Testis (tissue), 3 donors: ENCODE results near the gene QDPR. TPM values are rescaled to one million over a fixed set of nuclear protein-coding genes. Genes with fewer than 3 reads are reported as not detected.

Experiments
- DNase-seq: peaks from one replicate; pipeline ENCODE4 v3.0.0-alpha.2; 2019
- H3K27ac ChIP-seq, 2 donors: fragments of 200-600 bp; sonication (generic); one replicate each; pipeline ENCODE4 v1.5.1; 2019
- H3K27me3 ChIP-seq: fragments of 200-600 bp; sonication (generic); one replicate; pipeline ENCODE4 v1.5.1; 2019
- H3K36me3 ChIP-seq: fragments of 200-600 bp; sonication (generic); one replicate; pipeline ENCODE4 v1.5.1; 2017; ENCODE audit warnings: low read depth; ENCODE audit errors: missing control alignments
- H3K4me1 ChIP-seq: fragments of 200-600 bp; sonication (generic); one replicate; pipeline ENCODE4 v1.5.1; 2019
- H3K4me3 ChIP-seq, 2 donors: fragments of 200-600 bp; sonication (generic); one replicate each; pipeline ENCODE4 v1.5.1; 2017 to 2019
- H3K9me3 ChIP-seq: fragments of 200-600 bp; sonication (generic); one replicate; pipeline ENCODE4 v1.5.1; 2017
- POLR2A ChIP-seq: fragments of 450-650 bp; IDR thresholded peaks from one replicate; pipeline ENCODE4 v1.6.1; 2017; ENCODE audit warnings: antibody characterized with exemption, mild to moderate bottlenecking, moderate library complexity
- WGBS, 2 donors: methylation state at CpG; one replicate each; pipeline ENCODE4 v1.1.5; 2018; 5-methylcytosine and 5-hydroxymethylcytosine counted together
- intact Hi-C: fragments of 100-400 bp; cut with DNase I; formaldehyde crosslinking; loops from one replicate; pipeline ENCODE4 v1.15.1; 2023; ENCODE audit warnings: low total_unique reads
- polyA plus RNA-seq: library from polyadenylated mRNA; stranded (reverse); fragments of 350-450 nt; fragmentation: Illumina TruSeq; extraction: RNeasy Lipid Tissue Mini Kit (QIAGEN cat#74804); gene quantifications from one replicate; pipeline ENCODE4 v1.2.3, GENCODE V29; 2014; ENCODE audit warnings: low read depth, low replicate concordance; ENCODE audit not compliant: insufficient read depth
- total RNA-seq, 2 donors: library from RNA; depleted of rRNA; stranded (reverse); fragments of >200 nt; gene quantifications; one replicate each; pipeline ENCODE4 v1.2.3, GENCODE V29; 2016
- TF ChIP-seq, protein P1 (sequence below), 3 experiments: fragments of 450-650 bp in 2 of 3; fragments of 200-600 bp in 1 of 3; sonication (generic) in 1 of 3; IDR thresholded peaks; one replicate each; pipeline ENCODE4 v1.5.1; 2016 to 2019; ENCODE audit warnings: antibody characterized with exemption in 3 of 3, mild to moderate bottlenecking in 2 of 3, moderate library complexity in 1 of 3

The QDPR gene
- total and polyA plus RNA-seq, 3 donors from 2014 or later: 15.9 to 31.7 (median 20.7) TPM

DNA sequence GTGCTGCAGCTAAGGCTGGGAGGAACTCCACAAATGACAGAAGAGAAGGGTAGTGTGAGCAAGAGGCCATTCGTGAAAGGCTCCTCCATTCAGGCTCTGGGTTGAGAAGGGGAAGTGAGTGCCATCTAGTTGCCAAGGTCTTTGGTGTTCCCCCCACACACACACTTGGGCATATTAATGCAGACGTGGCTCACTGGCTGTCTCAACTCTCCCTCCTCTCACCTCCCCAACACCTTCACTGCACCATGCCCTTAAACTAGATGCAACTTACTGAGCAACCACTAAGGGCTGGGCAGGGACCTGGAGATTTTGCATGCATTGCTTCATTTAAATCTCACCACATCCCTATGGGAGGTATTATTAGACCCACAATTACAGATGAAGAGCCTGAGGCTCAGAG lies 11.8 kb upstream of the QDPR start:
- Histone ChIP-seq H3K27ac (no peak overlapping the region), H3K4me1 (peaks cover 2% of the 10 kb centered on the region), H3K9me3 (no peaks in the 10 kb centered on the region), H3K27me3 (no peaks in the 10 kb centered on the region), H3K36me3 (no peaks in the 10 kb centered on the region), H3K4me3 (no peak overlapping the region)
- DNase-seq: no peak
- intact Hi-C loops: no loop called here
- WGBS, 2 donors: 33 to 50% methylated on average over 2 of the region's 2 CpGs
- TF ChIP-seq, protein P1, sequence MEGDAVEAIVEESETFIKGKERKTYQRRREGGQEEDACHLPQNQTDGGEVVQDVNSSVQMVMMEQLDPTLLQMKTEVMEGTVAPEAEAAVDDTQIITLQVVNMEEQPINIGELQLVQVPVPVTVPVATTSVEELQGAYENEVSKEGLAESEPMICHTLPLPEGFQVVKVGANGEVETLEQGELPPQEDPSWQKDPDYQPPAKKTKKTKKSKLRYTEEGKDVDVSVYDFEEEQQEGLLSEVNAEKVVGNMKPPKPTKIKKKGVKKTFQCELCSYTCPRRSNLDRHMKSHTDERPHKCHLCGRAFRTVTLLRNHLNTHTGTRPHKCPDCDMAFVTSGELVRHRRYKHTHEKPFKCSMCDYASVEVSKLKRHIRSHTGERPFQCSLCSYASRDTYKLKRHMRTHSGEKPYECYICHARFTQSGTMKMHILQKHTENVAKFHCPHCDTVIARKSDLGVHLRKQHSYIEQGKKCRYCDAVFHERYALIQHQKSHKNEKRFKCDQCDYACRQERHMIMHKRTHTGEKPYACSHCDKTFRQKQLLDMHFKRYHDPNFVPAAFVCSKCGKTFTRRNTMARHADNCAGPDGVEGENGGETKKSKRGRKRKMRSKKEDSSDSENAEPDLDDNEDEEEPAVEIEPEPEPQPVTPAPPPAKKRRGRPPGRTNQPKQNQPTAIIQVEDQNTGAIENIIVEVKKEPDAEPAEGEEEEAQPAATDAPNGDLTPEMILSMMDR (IDR thresholded peaks at IDR 0.05): no peak
- no peak for TF ChIP-seq POLR2A

DNA sequence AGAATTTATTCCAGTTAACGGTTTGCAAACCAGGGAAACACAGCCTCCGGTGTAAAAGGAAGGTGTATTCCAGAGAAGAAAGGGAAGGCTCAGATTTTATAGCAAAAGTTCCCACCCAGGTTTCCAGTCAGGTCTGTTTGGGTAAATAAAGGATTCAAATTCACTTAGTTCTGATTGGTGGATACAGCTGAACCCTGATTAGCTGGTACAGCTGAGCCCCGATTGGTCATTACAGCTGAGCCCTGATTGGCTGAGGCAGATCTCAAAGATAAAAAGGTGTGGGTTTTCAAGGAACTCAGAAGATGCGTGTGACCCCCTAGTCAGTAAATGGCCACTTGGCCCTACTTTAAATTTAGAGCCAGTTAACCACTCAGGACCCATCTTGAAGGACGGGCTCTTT lies 9.7 kb upstream of the QDPR start:
- no peaks in the 10 kb centered on the region for H3K27me3 ChIP-seq
- peak; percentile 26 for DNase-seq
- H3K4me3 ChIP-seq: no peak overlapping the region
- no peak for TF ChIP-seq POLR2A
- TF ChIP-seq, protein P1 (IDR thresholded peaks at IDR 0.05): no peak
- peaks cover under 1% of the 10 kb centered on the region for H3K4me1 ChIP-seq
- H3K36me3 ChIP-seq: no peaks in the 10 kb centered on the region
- intact Hi-C loops: no loop called here
- WGBS, 2 donors: 64 to 77% methylated on average over 5 of the region's 5 CpGs
- H3K9me3 ChIP-seq: no peaks in the 10 kb centered on the region
- no peak overlapping the region for H3K27ac ChIP-seq

- Histone ChIP-seq H3K9me3 (no peaks in the 10 kb centered on the region), H3K4me1 (no peaks in the 10 kb centered on the region), H3K27me3 (no peaks in the 10 kb centered on the region), H3K36me3 (no peaks in the 10 kb centered on the region), H3K4me3 (no peak overlapping the region), H3K27ac (no peak overlapping the region)
- intact Hi-C loops: no loop called here
- no peak for TF ChIP-seq POLR2A
- TF ChIP-seq, protein P1 (IDR thresholded peaks at IDR 0.05): no peak
- no peak for DNase-seq
- WGBS, 2 donors: 34 to 52% methylated on average over 5 of the region's 5 CpGs
These were observed 5.8 kb upstream of the QDPR start for GRCh38 chr4:17517664-17518063.

GRCh38 chr4:17516980-17517379 lies 5.1 kb upstream of the QDPR start:
- Histone ChIP-seq H3K4me3 (no peak overlapping the region), H3K9me3 (no peaks in the 10 kb centered on the region), H3K27me3 (no peaks in the 10 kb centered on the region), H3K36me3 (no peaks in the 10 kb centered on the region), H3K4me1 (no peaks in the 10 kb centered on the region), H3K27ac (no peak overlapping the region)
- WGBS, 2 donors: 64 to 67% methylated on average over 1 of the region's 1 CpG
- TF ChIP-seq POLR2A: no peak
- TF ChIP-seq, protein P1 (IDR thresholded peaks at IDR 0.05): no peak
- DNase-seq: no peak
- intact Hi-C loops: no loop called here
